HG02970 (cell line): ENCODE data around the gene AP5Z1.

Experiments
- ATAC-seq: cut with Tn5 transposase; IDR thresholded peaks from one replicate; pipeline ENCODE4 v1.9.1; 2021; ENCODE audit warnings: mild to moderate bottlenecking, moderate library complexity, moderate number of reproducible peaks; ENCODE audit not compliant: unreplicated experiment, low FRiP score

Gene AP5Z1

GRCh38 chr7:4765776-4766490, 9.5 kb upstream of the AP5Z1 start:
- ATAC-seq, result no peak

GRCh38 chr7:4766666-4767519, 8.5 kb upstream of the AP5Z1 start:
- no peak for ATAC-seq

DNA sequence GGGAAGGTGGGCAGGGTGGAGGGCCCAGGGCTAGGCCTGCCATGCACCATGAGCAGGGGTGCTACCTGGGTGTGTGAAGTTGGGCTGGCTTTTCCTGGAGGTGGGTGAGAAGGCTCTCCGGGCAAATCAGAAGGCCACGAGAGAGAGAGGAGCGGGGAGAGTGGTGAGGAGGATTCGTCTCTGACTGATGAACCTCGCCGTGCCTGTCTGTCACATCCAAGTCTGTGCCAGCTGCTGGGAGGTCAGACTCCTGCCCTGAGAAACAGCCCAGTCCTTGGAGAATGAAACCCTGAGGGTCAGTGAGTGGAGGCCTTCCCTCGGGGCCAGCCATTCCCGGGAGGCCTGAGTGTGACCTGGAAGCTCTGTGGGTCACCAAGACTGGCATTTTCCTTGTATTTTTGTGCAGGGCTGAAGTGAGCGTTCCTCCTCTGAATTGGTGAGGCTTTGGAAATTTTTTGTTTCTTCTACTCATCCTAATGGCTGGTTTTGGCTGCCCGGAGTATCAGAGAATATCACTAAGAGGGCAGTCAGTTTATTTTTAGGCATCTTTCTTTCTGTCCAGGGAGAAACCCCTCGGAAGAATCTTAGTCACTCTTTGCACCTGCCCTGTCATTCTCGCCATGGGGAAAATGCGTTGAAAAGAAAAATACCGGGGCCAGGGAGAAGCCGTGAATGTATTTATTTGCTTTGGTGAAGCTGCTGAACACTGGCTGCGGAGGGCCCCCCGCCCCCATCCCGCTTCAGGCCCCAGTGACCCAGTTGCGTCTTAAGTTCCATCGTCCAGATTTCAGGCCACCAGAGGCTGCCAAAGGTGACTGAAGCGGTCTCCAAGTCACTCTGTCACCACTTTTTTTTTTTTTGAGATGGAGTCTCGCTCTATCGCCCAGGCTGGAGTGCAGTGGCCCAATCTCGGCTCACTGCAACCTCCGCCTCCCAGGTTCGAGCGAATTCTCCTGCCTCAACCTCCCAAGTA, 6.5 kb upstream of the AP5Z1 start:
- ATAC-seq, result no peak

- no peak for ATAC-seq
These were observed 5.7 kb upstream of the AP5Z1 start for GRCh38 chr7:4769761-4770160.

- ATAC-seq, result no peak
These were observed 4.5 kb upstream of the AP5Z1 start for GRCh38 chr7:4770886-4771285.

GRCh38 chr7:4771737-4772136, 3.7 kb upstream of the AP5Z1 start:
- no peak for ATAC-seq

- no peak for ATAC-seq
These were observed 3.1 kb upstream of the AP5Z1 start for GRCh38 chr7:4772306-4772705.

DNA sequence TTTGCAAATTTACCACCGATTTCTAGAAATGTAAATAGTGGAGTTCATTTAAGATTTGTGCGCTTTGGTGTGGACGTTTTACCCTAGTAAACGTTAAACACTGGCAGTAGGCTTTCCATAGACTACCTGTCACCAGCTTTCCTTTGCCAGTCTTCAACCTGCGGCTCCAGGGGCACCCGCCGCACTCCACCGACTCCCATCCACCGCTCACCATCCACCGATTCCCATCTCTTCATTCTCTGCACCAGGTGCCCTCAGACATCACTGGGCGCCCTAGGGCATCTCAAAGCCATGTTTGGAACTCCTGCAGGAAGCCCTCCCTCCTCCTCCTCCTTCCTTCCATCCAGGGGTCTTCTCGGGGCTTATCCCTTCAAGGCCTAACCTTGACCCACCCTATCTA, 1.4 kb upstream of the AP5Z1 start:
- ATAC-seq, result no peak

- ATAC-seq, result peak; percentile 23
These were observed 669 bp upstream of the AP5Z1 start for GRCh38 chr7:4774658-4775249.

- ATAC-seq, result peak; percentile 1
These were observed 613 bp downstream of the AP5Z1 start for GRCh38 chr7:4775848-4776623.

DNA sequence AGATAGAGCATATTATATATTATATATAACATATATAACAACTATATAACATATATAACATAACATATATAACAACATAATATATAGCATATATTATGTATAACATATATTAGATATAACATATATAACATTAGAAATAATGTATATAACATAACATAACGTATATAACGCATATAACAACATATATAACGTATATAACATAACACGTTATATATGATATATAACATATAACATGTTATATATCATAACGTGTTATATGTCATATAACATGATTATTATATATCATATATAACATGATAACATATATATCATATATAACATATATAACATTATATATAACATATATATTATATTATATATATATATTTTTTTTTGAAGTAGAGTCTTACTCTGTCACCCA, 3.7 kb downstream of the AP5Z1 start:
- no peak for ATAC-seq

DNA sequence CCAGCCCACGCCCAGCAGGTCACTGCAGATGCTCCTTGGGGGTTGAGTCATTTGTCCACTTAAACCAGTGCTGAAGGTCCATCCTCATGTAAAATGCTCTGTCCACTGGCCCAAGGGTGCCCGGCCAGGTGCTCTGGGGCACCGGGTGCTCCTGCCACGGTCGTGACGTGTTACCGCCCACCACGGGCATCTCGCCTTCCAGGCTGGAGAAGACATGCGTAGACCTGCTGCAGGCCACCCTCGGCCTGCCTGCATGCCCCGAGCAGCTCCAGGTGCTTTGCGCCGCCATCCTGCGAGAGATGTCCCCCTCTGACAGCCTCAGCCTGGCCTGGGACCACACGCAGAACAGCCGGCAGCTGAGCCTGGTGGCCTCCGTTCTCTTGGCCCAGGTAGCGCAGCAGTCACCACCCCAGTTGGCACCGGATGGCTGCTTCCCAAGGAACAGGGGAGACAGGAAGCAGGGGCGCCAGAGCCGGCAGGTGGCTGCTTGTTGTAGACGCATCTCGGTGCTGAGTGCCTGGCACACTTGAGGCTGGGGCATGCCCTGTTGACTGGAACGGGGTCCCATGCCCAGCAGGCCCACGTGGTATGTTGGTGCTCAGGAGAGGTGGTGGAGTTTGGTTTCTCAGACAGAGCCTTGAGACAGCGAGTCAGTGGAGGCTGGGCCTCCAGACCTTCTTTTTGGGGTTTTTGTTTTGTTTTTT, 6.1 kb downstream of the AP5Z1 start:
- no peak for ATAC-seq

DNA sequence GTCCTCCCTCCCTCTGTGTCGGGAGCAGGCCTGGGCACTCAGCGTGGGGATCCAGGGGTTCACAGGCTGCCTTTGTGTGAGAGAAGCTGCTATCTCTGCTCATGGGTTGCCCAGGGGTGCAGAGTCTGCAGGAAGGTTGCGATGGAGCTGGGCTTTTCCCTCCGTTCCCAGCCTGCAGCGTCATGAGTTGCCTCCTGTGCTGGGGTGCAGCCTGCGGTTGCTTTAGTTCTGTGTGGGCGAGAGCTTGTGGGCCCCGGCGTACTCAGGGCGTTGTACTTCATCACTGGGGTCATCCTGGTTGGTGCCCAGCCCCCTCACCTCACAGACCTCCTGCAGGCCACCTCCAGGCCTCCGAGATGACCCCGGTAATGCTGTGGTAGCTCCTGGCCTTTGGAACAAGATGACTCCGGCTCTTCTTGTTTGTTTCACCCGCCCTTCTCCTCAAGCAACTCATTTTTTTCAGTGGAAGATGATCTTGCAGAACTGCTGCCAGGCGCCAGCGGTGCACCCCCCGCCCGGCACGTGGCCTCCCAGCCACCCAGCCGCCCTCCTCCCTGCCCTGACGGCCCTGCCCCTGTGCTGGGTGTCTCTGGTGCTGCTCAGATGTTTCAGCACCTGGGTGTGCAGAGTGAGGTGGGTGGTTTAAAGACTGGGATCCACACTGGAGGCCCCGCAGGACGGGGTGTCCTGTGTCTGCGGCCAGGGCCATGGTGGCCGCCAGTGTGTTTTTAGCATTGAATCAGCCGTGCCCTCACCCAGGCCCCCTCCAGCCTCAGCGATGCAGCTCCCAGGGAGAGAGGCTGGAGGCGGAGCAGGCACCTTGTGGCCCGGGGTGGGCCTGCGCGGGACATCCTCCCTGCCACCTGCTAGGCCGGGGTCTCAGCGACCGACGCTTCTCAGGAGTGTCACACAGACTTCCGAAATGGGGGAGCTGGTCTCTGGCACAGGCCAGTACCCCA, 7.2 kb downstream of the AP5Z1 start:
- ATAC-seq, result no peak

DNA sequence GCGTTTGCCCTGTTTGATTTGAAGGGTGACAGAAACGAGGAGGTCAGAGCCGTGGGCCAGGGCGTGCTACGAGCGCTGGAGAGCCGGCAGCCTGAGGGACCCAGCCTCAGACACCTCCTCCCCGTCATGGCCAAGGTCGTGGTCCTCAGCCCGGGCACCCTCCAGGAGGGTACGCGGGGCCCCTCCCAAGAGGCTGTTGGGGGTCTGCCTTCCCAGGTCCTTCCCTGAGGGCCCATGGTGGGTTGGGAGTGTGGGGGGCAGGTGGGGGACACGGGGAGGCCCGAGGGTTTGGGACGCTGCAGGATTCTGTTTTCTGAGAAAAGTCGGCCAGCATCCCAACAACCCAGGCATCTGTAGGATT, 7.8 kb downstream of the AP5Z1 start:
- no peak for ATAC-seq

- no peak for ATAC-seq
These were observed 8.4 kb downstream of the AP5Z1 start for GRCh38 chr7:4783762-4784351.

DNA sequence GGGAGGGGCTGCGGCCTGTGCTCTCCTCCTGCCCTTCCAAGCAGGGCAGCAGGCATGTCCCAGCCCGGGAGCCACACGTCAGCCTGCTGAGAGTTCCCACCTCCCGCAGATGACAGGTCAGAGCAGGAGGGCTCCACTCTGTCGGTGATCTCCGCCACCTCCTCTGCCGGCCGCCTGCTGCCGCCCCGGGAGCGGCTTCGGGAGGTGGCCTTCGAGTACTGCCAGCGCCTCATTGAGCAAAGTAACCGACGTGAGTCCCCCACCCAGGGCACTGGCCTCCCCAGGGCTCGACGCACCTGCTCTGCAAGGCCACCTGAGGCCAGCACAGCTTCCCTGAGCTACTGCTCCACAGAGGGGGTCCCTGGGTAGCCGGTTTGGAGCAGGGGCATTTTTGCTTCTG, 9.4 kb downstream of the AP5Z1 start:
- ATAC-seq, result no peak

GRCh38 chr7:4785371-4785770, 9.9 kb downstream of the AP5Z1 start:
- ATAC-seq, result no peak

DNA sequence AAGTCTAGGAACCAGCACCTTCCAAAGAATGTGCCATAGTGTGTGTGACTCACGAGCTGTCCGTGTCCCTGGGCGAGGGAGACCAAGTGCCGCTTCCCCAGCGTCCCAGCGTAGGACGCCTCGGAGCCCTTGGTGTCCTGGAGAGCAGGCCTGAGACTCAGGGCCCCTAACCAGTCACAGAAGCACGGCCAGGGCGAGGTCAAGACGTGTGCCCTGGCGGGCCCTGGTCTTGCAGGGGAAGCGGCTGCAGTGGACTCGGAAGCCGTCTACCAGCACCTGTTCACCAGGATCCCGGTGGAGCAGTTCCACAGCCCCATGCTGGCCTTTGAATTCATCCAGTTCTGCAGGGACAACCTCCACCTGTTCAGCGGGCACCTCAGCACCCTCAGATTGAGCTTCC, 10.6 kb downstream of the AP5Z1 start:
- no peak for ATAC-seq
